GM18907 (cell line): ENCODE measurements around the gene NEB.

Source experiments
- ATAC-seq: cut with Tn5 transposase; IDR thresholded peaks from one replicate; pipeline ENCODE4 v1.9.1; 2021; ENCODE audit warnings: mild to moderate bottlenecking, moderate library complexity; ENCODE audit not compliant: unreplicated experiment

Gene NEB, protein sequence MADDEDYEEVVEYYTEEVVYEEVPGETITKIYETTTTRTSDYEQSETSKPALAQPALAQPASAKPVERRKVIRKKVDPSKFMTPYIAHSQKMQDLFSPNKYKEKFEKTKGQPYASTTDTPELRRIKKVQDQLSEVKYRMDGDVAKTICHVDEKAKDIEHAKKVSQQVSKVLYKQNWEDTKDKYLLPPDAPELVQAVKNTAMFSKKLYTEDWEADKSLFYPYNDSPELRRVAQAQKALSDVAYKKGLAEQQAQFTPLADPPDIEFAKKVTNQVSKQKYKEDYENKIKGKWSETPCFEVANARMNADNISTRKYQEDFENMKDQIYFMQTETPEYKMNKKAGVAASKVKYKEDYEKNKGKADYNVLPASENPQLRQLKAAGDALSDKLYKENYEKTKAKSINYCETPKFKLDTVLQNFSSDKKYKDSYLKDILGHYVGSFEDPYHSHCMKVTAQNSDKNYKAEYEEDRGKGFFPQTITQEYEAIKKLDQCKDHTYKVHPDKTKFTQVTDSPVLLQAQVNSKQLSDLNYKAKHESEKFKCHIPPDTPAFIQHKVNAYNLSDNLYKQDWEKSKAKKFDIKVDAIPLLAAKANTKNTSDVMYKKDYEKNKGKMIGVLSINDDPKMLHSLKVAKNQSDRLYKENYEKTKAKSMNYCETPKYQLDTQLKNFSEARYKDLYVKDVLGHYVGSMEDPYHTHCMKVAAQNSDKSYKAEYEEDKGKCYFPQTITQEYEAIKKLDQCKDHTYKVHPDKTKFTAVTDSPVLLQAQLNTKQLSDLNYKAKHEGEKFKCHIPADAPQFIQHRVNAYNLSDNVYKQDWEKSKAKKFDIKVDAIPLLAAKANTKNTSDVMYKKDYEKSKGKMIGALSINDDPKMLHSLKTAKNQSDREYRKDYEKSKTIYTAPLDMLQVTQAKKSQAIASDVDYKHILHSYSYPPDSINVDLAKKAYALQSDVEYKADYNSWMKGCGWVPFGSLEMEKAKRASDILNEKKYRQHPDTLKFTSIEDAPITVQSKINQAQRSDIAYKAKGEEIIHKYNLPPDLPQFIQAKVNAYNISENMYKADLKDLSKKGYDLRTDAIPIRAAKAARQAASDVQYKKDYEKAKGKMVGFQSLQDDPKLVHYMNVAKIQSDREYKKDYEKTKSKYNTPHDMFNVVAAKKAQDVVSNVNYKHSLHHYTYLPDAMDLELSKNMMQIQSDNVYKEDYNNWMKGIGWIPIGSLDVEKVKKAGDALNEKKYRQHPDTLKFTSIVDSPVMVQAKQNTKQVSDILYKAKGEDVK (N-terminal part only)

GRCh38 chr2:151733771-151734672, at the start of gene NEB:
TSS of gene NEB (minus strand) at chr2:151734476. CDS start at chr2:151733156, 1,320 bp downstream.
- no peak for ATAC-seq

GRCh38 chr2:151783133-151783520, 48.9 kb upstream of the NEB start:
- ATAC-seq: no peak

DNA sequence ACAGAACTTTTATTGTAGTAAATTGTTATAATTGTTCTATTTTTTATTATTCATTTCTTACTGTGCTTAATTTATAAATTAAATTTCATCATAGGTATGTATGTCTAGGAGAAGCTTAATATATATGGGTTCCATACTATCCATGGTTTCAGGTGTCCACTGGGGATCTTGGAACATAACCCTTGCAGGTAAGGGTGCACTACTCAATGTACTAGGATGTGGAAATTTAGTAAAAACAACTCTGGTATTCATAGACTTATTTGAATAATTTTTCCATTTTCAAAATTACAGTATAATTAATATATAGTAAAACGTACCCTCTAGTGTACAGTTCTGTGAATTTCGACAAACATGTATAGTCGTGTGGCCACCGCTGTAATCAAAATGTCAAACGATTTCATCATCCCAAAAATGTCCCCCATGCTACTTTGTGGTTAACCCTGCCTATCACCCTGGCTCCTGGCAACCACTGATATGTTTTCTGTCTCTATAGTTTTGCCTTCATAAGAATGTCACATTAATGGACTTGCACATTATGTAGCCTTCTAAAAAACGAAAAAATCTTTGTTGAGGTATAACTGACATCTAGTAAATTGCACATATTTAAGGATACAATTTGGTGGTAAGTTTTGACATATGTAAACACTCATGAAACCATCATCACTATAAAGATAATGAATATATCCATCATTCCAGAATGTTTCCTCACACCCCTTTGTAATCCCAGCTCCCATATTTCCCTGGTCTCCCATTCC, 48.3 kb upstream of the NEB start:
- ATAC-seq: no peak

DNA sequence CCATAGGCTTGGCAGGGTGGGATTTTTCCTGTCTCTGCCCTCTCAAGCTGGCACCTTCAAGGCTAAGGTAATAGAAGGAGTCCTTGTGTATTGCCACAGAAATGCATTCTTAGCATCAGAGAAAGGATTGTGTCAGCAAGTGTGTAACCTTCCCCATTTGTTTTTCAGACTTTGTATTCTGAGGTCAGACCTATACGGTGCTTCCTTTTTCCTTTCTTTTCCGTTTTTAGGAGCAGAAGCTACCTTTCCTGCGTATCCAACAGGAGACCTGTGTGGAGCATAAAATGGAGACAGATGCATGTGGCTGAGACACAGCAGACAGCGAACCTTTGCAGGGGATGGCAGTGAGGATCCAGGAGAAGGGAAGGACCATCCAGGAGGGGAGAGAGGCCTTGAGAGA, 47.4 kb upstream of the NEB start:
- no peak for ATAC-seq

GRCh38 chr2:151780938-151781337, 46.7 kb upstream of the NEB start:
- ATAC-seq: no peak

GRCh38 chr2:151777935-151778334, 43.7 kb upstream of the NEB start:
- no peak for ATAC-seq

- no peak for ATAC-seq
These were observed 43.2 kb upstream of the NEB start for GRCh38 chr2:151777487-151777886.

DNA sequence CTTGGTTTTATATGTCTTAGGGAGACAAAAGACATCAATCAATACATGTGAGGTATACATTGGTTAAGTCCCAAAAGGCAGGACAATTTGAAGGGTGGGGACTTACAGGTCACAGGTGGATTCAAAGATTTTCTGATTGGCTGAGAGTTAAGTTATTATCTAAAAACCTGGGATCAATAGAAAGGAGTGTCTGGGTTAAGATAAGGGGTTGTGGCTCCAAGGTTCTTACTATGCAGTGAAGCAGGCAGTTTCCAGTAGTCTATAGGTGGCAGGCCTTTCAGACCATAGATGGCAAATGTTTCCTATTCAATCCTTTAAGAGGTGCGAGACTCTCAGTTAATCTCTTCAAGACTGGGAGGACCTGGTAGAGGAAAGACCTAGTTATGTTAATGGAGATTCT, 42.1 kb upstream of the NEB start:
- ATAC-seq: no peak

DNA sequence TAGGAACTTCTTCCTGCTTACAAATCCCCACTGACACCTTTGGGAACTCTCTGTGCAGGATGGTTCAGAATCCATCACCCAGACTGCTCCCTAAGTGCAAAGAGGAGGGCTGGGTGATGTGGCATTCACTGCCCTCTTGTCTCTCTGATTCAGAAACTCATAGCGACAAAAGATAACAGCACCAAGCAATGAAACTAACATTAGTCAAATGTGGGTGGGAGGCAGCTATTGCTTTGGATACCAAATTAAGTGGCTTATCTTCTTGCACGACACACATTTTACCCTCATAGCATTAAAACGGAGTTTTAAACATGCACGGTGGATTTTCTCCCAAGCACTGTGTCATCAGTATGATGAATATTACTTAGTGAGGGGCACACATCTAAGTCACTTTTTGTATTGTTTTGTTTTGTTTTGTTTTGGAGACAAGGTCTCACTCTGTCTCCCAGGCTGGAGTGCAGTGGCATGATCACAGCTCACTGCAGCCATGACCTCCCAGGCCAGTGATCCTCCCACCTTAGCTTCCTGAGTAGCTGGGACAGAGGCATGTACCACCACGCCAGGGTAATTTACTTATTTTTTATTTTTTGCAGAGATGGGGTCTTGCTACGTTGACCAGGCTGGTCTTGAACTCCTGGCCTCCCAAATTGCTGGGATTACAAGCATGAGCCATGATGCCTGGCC, 40.9 kb upstream of the NEB start:
- no peak for ATAC-seq

DNA sequence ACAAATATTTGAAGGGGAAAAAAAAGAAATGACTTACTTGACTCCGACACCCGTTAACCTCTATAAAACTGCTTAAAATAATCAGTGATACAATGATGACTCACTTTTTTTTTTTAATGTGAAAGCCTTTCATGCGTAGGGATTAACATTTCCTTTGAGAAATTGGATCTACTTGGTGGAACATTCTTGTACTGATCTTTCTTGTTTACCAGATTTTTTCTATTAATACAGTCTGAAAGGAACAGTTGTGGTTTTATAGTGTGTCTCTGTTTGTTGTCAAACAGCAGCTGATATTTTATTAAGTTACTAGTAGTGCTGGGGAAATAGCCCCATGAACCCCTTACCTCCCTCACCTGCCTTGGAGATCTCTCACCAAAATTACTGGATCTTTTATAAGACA, 40.2 kb upstream of the NEB start:
- no peak for ATAC-seq

DNA sequence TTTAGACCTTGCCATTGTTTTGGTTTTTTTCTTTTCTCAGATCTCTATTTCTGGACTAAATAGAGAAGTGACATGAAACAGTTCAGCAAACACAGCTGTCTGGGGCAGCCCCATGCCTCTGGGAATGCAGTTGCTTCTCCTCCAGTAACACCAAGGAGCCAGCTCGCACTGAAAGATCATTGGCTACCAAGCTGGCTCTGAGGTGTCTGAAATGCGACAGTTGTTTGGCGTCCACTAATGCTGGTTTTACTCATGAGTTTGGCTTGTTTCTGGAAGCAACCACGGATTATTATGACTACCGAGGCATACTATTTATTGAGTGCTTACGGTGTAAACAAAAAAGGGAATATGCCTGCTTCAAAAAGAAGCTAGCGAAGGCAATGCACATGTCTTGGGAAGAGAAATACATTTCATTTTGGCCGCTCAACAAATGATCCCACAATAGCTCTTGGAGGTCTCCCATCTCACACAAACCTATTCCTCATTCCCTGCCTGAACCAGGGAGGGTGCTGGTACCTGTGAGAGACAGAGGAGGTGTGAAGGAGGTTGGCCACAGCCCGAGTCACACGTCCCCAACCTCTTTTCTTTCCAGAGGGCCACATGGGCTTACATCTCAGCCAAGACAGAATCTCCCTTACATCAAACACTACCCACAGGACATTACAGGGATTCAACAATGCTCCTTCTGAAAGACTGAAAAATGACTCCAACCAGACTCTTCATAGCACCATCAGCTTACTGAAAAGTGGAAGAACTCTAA, 37.5 kb upstream of the NEB start:
- peak; percentile 98 for ATAC-seq

DNA sequence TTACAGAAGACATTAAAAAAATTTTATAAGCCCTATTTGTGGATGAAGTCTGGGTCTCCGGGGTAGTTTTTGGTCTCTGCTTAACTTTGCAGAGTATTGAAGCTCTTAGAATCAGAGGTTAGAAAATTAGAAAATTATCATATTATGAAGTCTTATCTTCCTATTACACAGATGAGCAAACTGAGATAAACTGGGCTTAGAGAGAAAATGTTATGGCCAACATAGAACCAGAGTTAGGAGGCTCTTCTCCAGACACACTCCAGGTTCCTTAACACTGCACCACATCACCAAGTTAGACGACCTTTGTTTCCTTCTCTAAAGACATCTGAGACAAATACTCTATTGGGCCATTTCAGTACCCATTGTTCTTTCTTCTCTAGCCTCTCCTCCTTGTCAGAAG, 36.7 kb upstream of the NEB start:
- peak; percentile 28 for ATAC-seq

GRCh38 chr2:151769606-151770005, 35.3 kb upstream of the NEB start:
- ATAC-seq: no peak

DNA sequence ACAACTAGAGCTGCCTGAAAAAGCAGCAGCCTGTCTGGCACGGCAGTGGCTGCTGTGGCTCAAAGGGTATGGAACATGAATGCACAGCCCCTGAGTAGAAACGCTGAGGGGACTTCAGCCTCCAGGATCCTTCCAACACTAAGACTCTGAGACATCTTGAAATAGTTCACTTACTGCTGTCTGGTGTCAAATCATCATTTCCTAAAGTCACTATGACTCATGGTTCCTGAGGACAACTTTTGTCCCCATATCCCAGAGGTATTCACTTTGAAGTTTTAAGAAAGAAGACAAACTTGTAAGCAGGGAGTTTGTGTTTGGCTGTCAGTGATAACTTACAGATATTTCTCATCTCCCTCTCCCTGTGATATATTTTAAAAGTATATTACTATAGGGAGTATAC, 33.3 kb upstream of the NEB start:
- no peak for ATAC-seq

DNA sequence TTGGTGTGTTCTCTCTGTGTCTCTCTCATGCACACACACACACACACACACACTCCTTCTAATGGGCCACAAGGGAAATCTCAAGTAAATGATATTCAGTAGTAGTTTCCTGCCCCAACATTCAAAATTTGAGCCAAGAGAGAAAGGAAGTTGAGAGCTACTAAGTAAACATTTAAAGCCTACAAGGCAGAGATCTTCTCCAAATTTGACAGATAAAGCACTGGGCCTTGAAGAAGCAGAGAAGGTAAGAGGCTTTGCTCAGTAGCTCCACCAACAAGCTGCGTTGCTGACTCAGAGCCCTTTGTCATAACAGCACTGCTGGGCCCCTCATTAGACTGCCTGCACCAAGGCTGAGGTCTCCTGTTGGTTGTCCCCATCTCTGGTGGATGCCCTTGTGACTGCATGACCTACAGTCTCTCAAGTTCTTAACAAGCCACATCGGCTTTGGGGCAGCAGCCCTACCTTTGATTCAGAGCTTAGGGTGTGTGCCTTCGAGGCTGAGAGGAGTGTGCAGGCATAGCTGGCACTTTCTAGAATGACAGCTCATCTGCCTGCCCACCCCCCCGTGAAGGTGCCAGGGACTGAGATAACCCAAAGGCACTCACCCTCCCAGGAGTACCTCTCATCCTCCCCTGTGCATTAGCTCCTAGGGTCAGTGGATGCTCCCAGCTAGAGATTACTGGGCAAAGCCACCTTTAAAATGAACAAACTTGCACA, 32.3 kb upstream of the NEB start:
- ATAC-seq: peak; percentile 68

- peak; percentile 44 for ATAC-seq
These were observed 31.6 kb upstream of the NEB start for GRCh38 chr2:151765760-151766410.

DNA sequence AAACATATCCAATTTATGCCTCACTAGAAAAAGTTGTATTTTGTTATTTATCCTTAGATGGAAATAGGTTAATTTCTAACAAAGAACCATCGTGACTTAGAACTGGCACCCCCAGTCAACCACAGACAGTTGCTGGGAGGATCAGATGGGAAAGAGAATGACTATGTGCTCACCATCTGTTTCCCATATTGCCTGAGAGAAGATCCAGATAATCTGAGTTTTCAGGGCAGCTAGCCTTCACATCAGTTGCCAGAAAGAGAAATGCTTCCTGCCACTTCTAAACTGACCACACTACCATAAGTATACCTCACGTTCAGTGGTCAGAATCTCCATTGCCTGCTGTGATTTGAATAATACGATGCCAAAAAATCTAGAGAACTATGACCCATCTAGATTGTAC, 28.4 kb upstream of the NEB start:
- ATAC-seq: no peak
